ENCODE data around the gene OR52N4.

OR52N4 gene

GRCh38 chr11:5767056-5767455 lies 13.0 kb downstream of the OR52N4 start:
- Mint-ChIP-seq H3K36me3 (ENCODE audit: low read depth) (no peaks in the 10 kb centered on the region), H3K4me1 (ENCODE audit: low read depth) (no peaks in the 10 kb centered on the region), H3K9me3 (no peaks in the 10 kb centered on the region), H3K27ac (no peak overlapping the region), H3K4me3 (no peak overlapping the region), H3K27me3 (ENCODE audit: low read depth) (no peaks in the 10 kb centered on the region)

GRCh38 chr11:5783255-5783654 lies 29.2 kb downstream of the OR52N4 start, which contains the start of gene OR52N5:
OR52N5 (minus strand) TSS chr11:5783355; CDS start chr11:5778634, 4,721 bp downstream.
- Mint-ChIP-seq H3K27ac (no peak within 1 kb of the TSS), H3K9me3 (no peaks in the 10 kb centered on the region), H3K4me1 (ENCODE audit: low read depth) (no peaks in the 10 kb centered on the region), H3K27me3 (ENCODE audit: low read depth) (peaks cover 5% of the 10 kb centered on the region), H3K36me3 (ENCODE audit: low read depth) (no peaks in the 10 kb centered on the region), H3K4me3 (no peak within 1 kb of the TSS)

GRCh38 chr11:5791165-5791564 lies 37.1 kb downstream of the OR52N4 start, which contains the start of gene OR52N1:
OR52N1 (minus strand) TSS chr11:5791265; CDS start chr11:5788816, 2,449 bp downstream.
- no peak within 1 kb of the TSS for H3K27ac Mint-ChIP-seq

GRCh38 chr11:5796541-5796940 lies 42.5 kb downstream of the OR52N4 start:
- no peaks in the 10 kb centered on the region for H3K36me3 Mint-ChIP-seq (ENCODE audit: low read depth)
- H3K4me1 Mint-ChIP-seq (ENCODE audit: low read depth), result no peaks in the 10 kb centered on the region
- H3K27me3 Mint-ChIP-seq (ENCODE audit: low read depth), result peaks cover 1% of the 10 kb centered on the region
- no peak overlapping the region for H3K4me3 Mint-ChIP-seq
- no peaks in the 10 kb centered on the region for H3K9me3 Mint-ChIP-seq
- H3K27ac Mint-ChIP-seq, result no peak overlapping the region

More at GRCh38 chr11:5791165-5791564, 37.1 kb downstream of the OR52N4 start, which contains the start of gene OR52N1:
- Mint-ChIP-seq H3K4me1 (ENCODE audit: low read depth) (no peaks in the 10 kb centered on the region), H3K4me3 (no peak within 1 kb of the TSS), H3K36me3 (ENCODE audit: low read depth) (no peaks in the 10 kb centered on the region), H3K9me3 (no peaks in the 10 kb centered on the region), H3K27me3 (ENCODE audit: low read depth) (peaks cover 10% of the 10 kb centered on the region)

GRCh38 chr11:5803982-5804381 lies 49.9 kb downstream of the OR52N4 start:
- peaks cover 6% of the 10 kb centered on the region for H3K4me1 Mint-ChIP-seq (ENCODE audit: low read depth)
- no peaks in the 10 kb centered on the region for H3K36me3 Mint-ChIP-seq (ENCODE audit: low read depth)
- peaks cover 20% of the 10 kb centered on the region for H3K27me3 Mint-ChIP-seq (ENCODE audit: low read depth)
- H3K9me3 Mint-ChIP-seq, result peaks cover 6% of the 10 kb centered on the region
- no peak overlapping the region for H3K27ac Mint-ChIP-seq
- no peak overlapping the region for H3K4me3 Mint-ChIP-seq
